Motor neuron (in vitro differentiated cells): ENCODE data around the gene ITPR2. TPM values are rescaled to one million over a fixed set of nuclear protein-coding genes. Genes with fewer than 3 reads are reported as not detected.
A peak's percentile ranks its signal among the peaks of the same experiment; 100 is the strongest.

Source experiments
- ATAC-seq, 8 experiments: fragments of 200-7000 bp; cut with Tn5 transposase; replicated peaks in 6 of 8; 2 replicates each; pipeline ENCODE4 v1.8.0; 2021; ENCODE audit warnings: mild to moderate bottlenecking in 8 of 8, moderate library complexity in 8 of 8
- H3K27ac ChIP-seq, 2 donors: fragments of 250-450 bp; sonication (Bioruptor Pico); 2 replicates each; pipeline ENCODE4 v1.9.0; 2021; ENCODE audit warnings: antibody characterized with exemption in 2 of 2, mild to moderate bottlenecking in 2 of 2, moderate library complexity in 1 of 2
- H3K4me1 ChIP-seq, 2 donors: fragments of 250-450 bp; sonication (Bioruptor Pico); replicated peaks in 1 of 2; 2 replicates each; pipeline ENCODE4 v1.6.1; 2021; ENCODE audit warnings: antibody characterized with exemption in 2 of 2, mild to moderate bottlenecking in 2 of 2, moderate library complexity in 1 of 2
- H3K4me3 ChIP-seq, 5 donors: fragments of 250-450 bp; sonication (Bioruptor Pico); 2 replicates each; pipeline ENCODE4 v1.9.0; 2021; ENCODE audit warnings: antibody characterized with exemption in 5 of 5, mild to moderate bottlenecking in 5 of 5, moderate library complexity in 4 of 5
- WGBS, 10 experiments: fragments of 450-650 bp; shearing (Covaris generic); methylation state at CpG; one replicate each; pipeline ENCODE4 v1.0.0; 2022; 5-methylcytosine and 5-hydroxymethylcytosine counted together
- in situ Hi-C, 9 experiments: fragments of 400-800 bp; cut with MboI; loops; one replicate each; pipeline ENCODE4 v1.15.0; 2021; ENCODE audit warnings: low sequenced_read_pairs in 9 of 9, low pct_unique_long_range_greater_than_20kb in 2 of 9; ENCODE audit not compliant: unreplicated experiment in 9 of 9
- total RNA-seq, 8 experiments: library from RNA; unstranded; fragments of 300-600 nt; gene quantifications; 2 replicates each; pipeline versions ENCODE4 v1.2.3 to v1.2.4, GENCODE V29; 2022

The ITPR2 gene
- total RNA-seq, 8 experiments from 2014 or later: 0.27 to 51.5 (median 11.5) TPM

DNA sequence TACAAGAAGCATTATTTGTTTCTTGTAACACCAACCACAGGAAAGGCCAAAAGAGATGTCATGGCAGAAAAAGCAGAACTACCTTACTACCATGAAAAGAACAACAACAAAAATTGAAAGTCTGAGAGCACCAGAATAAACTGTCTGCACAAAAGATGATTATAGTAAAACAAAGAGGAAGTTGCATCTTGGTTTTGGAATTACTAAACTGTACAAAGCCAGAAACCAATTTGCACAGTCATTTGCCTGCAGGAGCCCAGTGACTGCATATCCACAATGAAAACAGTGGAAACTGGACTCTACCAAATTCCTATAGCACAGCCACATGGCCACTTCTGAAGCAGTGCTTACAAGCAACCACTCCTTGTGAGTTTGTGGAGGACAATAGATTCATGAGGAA lies 361.4 kb downstream of the ITPR2 start:
- Histone ChIP-seq H3K4me3 (no peak overlapping the region), H3K27ac (no peak overlapping the region), H3K4me1 (no peaks in the 10 kb centered on the region)
- peak in 2 of 8 experiments; percentile 68 to 76 for ATAC-seq
- in situ Hi-C loops: no loop called here

DNA sequence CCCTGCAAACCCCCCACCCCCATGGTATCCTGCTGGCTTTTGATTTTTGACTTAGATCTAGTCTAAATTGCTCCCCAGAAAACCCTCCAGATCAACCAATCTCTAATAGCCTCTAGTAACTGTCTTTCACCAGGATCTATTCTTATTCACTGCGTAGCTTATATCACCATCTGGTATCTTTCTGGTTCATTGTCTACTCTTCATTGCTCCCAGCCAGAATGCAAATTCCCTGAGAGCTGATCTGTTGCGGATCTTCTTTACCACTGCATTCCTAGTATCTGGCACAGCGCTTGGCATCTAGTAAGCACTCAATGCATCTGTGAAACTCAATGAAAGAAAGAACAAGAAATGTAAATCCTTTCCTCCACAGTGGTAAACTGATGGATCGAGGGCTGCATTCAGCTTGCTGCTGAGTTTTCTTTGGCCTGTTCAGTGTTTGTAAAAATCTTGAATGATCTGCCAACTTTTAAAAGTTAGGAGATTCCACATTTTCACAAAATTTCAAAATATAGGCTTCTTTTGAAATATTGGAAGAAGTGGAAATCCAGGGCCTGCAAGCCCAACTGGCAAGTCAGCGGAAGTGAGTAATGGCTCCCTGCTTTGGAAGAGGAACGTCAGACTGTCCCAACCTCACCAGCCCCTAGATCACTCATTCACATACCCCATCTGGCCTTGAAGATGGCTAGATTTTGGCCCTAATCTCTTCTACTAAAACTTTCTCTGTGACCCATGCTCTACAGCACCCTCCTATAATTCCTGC lies 363.4 kb downstream of the ITPR2 start:
- WGBS, 10 experiments: 66 to 100% (median 82%) methylated on average over 1 to 6 of the region's 6 CpGs
- ATAC-seq: no peak
- H3K4me3 ChIP-seq: no peak overlapping the region
- no peak overlapping the region for H3K27ac ChIP-seq
- in situ Hi-C loops: no loop called here
- no peaks in the 10 kb centered on the region for H3K4me1 ChIP-seq

DNA sequence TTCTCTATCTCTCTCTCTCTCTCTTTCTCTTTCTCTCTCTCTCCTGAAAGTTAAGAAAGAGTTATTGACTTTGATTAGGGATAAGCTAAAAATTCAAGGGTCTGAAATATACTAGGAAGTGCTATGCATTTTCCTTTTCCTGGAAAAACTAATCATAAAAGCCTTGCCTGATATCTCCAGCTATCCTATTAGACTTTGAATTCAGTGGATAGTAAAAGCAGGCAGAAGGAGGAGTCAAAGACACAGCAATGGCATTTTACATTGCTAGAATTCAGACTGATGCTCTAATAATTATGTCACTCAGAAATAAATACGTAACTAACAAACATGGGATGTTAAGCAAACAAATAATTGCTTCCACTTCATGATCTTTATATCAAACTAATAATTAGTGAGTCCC lies 365.6 kb downstream of the ITPR2 start:
- no peak for ATAC-seq

DNA sequence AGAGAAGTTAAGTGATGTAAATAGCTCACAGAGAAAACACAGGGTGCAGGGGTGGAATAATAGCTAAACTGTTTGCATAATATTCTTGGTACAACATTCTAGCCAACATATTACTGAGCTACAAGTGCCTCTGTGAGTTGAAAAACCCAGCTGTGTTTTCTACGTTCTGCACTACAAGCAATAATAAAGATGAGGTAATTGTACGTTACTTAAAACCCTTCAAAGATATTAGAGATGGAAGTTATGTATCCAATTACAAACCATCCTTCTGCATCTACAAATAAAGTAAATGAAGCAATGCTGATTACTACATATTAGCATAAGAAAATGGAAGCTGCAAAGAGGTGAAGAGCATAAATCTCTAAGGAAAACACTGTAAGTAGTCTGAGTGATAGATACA lies 366.3 kb downstream of the ITPR2 start:
- in situ Hi-C loops: no loop called here
- ATAC-seq: peak in 2 of 8 experiments; percentile 29 to 39
- 62 to 95% (median 88%) methylated on average over 1 to 2 of the region's 2 CpGs; no CpG with 5 or more reads in 2 of the 10 experiments for WGBS, 10 experiments
- Histone ChIP-seq H3K4me1 (no peaks in the 10 kb centered on the region), H3K4me3 (no peak overlapping the region), H3K27ac (no peak overlapping the region)

More for the DNA sequence above, 365.6 kb downstream of the ITPR2 start:
- H3K27ac ChIP-seq: no peak overlapping the region
- H3K4me1 ChIP-seq: no peaks in the 10 kb centered on the region
- 80 to 100% (median 100%) methylated on average over 1 of the region's 1 CpG; no CpG with 5 or more reads in 2 of the 10 experiments for WGBS, 10 experiments
- H3K4me3 ChIP-seq: no peak overlapping the region
- in situ Hi-C loops: no loop called here

DNA sequence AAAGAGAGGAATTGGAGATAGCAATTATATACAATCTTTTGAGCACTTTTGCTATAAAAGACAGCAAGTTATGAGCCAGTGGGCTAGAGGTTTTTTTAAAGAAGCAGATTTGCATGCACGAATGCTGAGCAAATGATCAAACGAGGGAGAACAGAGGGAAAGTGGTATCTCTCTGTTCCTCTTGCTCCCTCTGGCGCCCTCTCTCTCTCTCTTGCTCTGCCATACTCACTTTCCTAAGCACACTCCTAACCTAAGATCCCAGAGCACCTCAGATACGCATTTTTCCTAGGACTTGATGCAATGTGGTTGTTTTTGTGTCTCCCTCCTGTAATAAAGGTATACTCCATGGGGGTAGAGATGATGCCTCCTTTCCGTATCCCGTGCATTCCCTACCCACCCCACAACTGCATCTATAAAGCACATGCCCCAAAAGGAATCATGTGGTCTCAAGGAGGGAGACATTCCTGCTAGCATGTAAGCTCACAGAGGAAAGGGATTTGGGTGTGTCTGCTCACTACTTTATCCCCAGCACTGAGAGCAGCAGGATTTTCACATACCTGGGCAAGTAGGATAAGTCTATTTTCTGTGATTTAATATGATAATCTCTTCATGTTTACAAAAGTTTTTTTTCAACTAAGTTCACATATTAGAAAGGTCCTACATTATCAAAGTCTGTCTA lies 367.4 kb downstream of the ITPR2 start:
- 69 to 100% (median 87%) methylated on average over 2 to 6 of the region's 6 CpGs; no CpG with 5 or more reads in 2 of the 10 experiments for WGBS, 10 experiments
- in situ Hi-C loops: no loop called here
- peak in 2 of 8 experiments; percentile 49 to 52 for ATAC-seq

DNA sequence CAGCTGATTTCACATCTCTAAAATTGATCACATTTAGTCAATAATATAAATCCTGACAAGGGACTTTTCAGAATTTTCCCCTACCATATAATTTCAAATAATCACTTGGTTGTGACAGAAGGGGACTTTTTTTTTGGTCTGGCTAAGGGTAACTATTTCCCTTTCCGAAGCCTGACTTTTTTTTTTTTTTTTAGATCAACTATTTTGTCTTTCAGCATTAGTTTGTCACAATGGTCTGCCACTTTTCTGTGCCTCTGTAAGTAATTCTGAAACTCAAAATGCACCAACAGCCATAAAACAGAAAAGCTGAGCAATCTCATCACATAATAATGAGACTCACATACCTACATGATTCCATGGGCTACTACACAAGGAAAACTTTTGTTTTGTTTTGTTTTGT lies 371.2 kb downstream of the ITPR2 start:
- no peak overlapping the region for H3K4me3 ChIP-seq
- ATAC-seq: no peak
- WGBS, 10 experiments: 50 to 100% (median 80%) methylated on average over 1 of the region's 1 CpG; no CpG with 5 or more reads in 1 of the 10 experiments
- no peaks in the 10 kb centered on the region for H3K4me1 ChIP-seq
- in situ Hi-C loops: no loop called here
- H3K27ac ChIP-seq: no peak overlapping the region

More for the DNA sequence above, 367.4 kb downstream of the ITPR2 start:
- Histone ChIP-seq H3K4me3 (no peak overlapping the region), H3K27ac (no peak overlapping the region), H3K4me1 (no peaks in the 10 kb centered on the region)

DNA sequence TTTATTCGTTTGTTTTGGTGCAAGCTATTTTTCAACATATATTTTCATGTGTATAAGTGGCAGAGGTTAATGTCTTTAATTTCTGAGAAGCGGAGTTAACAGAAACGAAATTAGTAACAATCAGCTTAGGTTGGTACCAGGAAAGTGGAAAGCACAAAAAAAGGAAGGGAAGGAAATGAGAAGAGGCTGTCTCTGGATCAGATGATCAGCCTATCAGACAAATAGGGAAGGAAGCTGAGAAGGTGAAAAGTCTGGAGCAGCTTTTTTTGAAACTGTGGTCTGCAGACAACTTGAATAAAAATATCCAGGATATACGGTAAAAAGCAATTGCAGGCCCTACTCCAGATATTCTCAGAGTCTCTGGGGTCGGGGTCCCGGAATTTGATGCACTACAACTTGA lies 372.6 kb downstream of the ITPR2 start:
- 75 to 100% (median 89%) methylated on average over 1 to 6 of the region's 6 CpGs for WGBS, 10 experiments

DNA sequence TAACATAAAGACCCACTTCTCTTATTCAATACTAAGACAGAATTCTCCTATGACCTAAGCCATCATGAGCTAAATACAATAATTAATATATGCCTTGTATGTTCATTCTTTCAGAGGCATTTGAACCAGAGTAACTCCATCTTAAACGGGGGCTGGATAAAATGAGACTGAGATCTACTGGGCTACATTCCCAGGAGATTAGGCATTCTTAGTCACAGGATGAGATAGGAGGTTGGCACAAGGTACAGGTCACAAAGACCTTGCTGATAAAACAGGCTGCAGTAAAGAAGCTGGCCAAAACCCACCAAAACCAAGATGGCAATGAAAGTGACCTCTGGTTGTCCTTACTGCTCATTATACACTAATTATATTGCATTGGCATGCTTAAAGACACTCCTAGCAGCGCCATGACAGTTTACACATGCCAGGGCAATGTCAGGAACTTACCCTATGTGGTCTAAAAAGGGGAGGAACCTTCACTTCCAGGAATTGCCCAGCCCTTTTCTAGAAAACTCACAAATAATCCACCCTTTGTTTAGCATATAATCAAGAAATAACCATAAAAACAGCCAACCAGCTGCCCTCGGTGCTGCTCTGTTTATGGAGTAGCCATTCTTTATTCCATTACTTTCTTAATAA lies 376.9 kb downstream of the ITPR2 start:
- ATAC-seq: peak in 3 of 8 experiments; percentile 59 to 98 (median 95)
- Histone ChIP-seq H3K4me3 (no peak overlapping the region), H3K4me1 (no peaks in the 10 kb centered on the region), H3K27ac (no peak overlapping the region)
- in situ Hi-C loops: no loop called here
- 0 to 100% (median 71%) methylated on average over 1 to 2 of the region's 3 CpGs; no CpG with 5 or more reads in 1 of the 10 experiments for WGBS, 10 experiments

More for the DNA sequence above, 372.6 kb downstream of the ITPR2 start:
- in situ Hi-C loops: no loop called here
- no peak for ATAC-seq
- no peak overlapping the region for H3K27ac ChIP-seq
- no peak overlapping the region for H3K4me3 ChIP-seq
- H3K4me1 ChIP-seq: no peaks in the 10 kb centered on the region

DNA sequence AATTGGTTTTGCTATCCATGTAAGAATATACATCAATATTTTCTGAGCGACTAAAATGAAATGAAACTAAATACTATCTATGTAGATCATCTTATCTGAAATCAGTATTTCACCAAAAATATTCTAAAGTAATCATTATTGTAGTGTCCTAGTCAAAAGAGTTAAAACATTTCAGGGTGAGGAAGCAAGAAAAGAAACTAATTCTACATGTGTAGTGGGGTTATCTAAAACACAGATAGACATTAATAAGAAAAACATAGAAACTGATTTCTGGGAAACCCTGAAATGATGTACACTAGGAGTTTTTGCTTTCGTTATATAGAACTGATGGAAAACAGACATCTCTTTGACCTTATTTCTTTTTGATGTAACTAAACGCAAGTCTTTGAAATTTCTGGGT lies 379.7 kb downstream of the ITPR2 start:
- Histone ChIP-seq H3K27ac (no peak overlapping the region), H3K4me1 (no peaks in the 10 kb centered on the region), H3K4me3 (no peak overlapping the region)
- no peak for ATAC-seq
- WGBS, 10 experiments: 80 to 100% (median 92%) methylated on average over 1 to 3 of the region's 3 CpGs; no CpG with 5 or more reads in 1 of the 10 experiments
- in situ Hi-C loops: no loop called here

DNA sequence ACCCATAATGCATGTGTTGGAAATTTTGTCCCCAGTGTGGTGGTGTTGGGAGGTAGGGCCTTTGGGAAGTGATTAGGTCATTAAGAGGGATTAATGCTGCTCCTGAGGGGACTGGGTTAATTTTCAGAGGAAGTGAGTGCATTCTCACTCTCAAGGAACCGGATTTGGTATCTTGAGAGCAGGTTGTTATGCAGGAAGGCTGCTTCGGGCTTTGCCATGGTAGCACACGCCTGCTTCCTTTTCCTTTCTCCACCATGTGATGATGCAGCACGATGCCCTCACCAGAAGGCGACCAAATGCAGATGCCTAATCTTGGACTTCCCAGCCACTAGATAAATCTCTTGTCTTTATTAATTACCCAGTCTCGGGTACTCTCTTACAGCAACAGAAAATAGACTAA lies 380.5 kb downstream of the ITPR2 start:
- Histone ChIP-seq H3K4me3 (no peak overlapping the region), H3K27ac (no peak overlapping the region), H3K4me1 (no peaks in the 10 kb centered on the region)
- in situ Hi-C loops: no loop called here
- WGBS, 10 experiments: 40 to 92% (median 80%) methylated on average over 1 to 5 of the region's 6 CpGs; no CpG with 5 or more reads in 5 of the 10 experiments
- ATAC-seq: no peak

DNA sequence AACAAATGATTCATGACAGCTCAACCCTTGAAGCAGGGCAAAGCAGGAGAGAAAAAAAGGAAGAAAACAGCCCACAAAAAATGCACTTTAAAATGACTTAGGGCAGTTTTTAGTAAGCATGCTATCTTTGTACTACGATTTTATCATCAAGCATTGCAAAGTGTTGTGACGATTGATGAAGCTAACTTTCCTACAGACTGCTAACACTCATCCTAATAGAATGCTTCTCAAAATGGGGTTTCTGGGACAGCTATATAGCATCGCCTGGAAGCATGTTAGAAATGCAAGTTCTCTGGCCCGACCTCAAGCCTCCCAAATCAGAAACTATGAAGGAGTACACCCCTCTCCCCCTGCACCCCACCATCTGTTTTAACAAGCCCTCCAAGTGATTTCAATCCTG lies 381.2 kb downstream of the ITPR2 start:
- Histone ChIP-seq H3K4me1 (no peaks in the 10 kb centered on the region), H3K27ac (no peak overlapping the region), H3K4me3 (no peak overlapping the region)
- ATAC-seq: no peak
- 69 to 100% (median 88%) methylated on average over 1 to 4 of the region's 4 CpGs; no CpG with 5 or more reads in 4 of the 10 experiments for WGBS, 10 experiments
- in situ Hi-C loops: no loop called here

DNA sequence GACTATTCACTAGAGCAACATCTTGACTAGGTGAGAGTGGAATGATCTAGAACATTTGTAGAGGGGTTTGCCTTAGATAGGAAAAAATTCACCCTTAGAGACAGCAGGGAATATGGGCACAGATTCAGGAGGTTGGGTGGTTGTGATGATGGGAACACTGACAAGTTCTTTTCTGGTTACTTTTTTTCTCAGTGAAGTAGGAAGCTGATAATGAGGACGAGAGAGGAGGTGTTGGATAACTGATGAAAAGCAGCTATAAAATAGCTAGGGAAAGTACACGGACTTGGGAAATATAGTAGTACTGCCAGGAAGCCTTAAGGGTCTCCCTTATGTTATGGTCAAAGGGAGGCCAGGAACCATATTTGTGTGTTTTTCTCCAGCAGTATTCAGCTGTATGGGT lies 387.1 kb downstream of the ITPR2 start:
- Histone ChIP-seq H3K4me1 (no peaks in the 10 kb centered on the region), H3K27ac (no peak overlapping the region), H3K4me3 (no peak overlapping the region)
- in situ Hi-C loops: no loop called here
- WGBS, 10 experiments: 50 to 100% (median 82%) methylated on average over 1 to 2 of the region's 2 CpGs; no CpG with 5 or more reads in 2 of the 10 experiments
- no peak for ATAC-seq

DNA sequence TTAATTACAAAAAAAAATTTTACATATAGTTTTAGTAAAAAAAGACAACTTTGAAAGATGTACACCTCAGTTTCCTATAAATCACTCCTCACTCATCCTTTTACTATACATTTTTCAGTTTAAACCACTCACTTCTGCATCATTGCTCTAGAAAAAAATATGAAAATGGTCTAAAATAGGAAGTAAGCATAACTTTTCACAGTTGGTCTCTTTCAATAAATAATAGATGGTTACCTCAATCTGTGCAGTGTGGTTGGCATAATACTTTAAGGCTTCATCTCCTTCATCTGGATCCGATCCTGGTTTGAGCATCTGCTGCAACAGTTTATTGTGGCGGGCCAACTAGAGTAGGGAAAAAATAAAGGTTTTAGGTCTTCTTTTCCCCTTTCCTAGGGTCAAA lies 389.7 kb downstream of the ITPR2 start:
- Histone ChIP-seq H3K27ac (no peak overlapping the region), H3K4me3 (no peak overlapping the region), H3K4me1 (no peaks in the 10 kb centered on the region)
- ATAC-seq: no peak
- in situ Hi-C loops: no loop called here
- 80 to 100% (median 94%) methylated on average over 1 to 2 of the region's 2 CpGs; no CpG with 5 or more reads in 1 of the 10 experiments for WGBS, 10 experiments
